ENCODE data around the gene SULT1C2. TPM values are rescaled to one million over a fixed set of nuclear protein-coding genes. Genes with fewer than 3 reads are reported as not detected.

The SULT1C2 gene
- total and polyA plus RNA-seq, 2 of the 13 experiments (the other 11 are each of a cell fraction or from before 2014, with no cell fraction given): 4.0 to 6.2 TPM

- Histone ChIP-seq H3K4me2 (ENCODE audit: low read depth, low read length) (no peak overlapping the region), H3K4me3 (replicated peaks in 1 of 3; ENCODE audit: insufficient read depth in 1 of 3, low read depth in 2 of 3, low read length in 3 of 3) (no peak overlapping the region), H3K4me1 (ENCODE audit: insufficient read depth, low read length) (no peaks in the 10 kb centered on the region), H3K9ac (ENCODE audit: insufficient read depth, low read depth, low read length) (no peak overlapping the region), H3K9me3 (ENCODE audit: low read length) (no peaks in the 10 kb centered on the region), H4K20me1 (ENCODE audit: insufficient read depth, low read length) (no peaks in the 10 kb centered on the region), H3K27me3 (ENCODE audit: control insufficient read depth in 1 of 2, insufficient read depth in 2 of 2, low read length in 2 of 2) (peaks cover 0 to 4% of the 10 kb centered on the region in 2 experiments; a peak in 1 of 5 replicates), H2AFZ (ENCODE audit: low read length) (no peak overlapping the region), H3K79me2 (ENCODE audit: insufficient read depth, low read length) (no peaks in the 10 kb centered on the region), H3K27ac (ENCODE audit: extremely low read length, insufficient read depth, low read length) (no peak overlapping the region), H3K36me3 (replicated peaks in 1 of 2; ENCODE audit: control insufficient read depth in 1 of 2, insufficient read depth in 2 of 2, low read length in 2 of 2) (no peaks in the 10 kb centered on the region)
- ATAC-seq (no peak), FAIRE-seq (no peak), DNase-seq (ENCODE audit: low spot score) (no peak)
- POLR2A ChIA-PET: interaction anchor here (0.8 kb wide), 1 partner anchor 9 kb away, joined by 3 read pairs; the partner anchor contains the start of gene SULT1C2
- no TSS peak for BruUV-seq (replicated peaks)
- TF ChIP-seq, protein P1, sequence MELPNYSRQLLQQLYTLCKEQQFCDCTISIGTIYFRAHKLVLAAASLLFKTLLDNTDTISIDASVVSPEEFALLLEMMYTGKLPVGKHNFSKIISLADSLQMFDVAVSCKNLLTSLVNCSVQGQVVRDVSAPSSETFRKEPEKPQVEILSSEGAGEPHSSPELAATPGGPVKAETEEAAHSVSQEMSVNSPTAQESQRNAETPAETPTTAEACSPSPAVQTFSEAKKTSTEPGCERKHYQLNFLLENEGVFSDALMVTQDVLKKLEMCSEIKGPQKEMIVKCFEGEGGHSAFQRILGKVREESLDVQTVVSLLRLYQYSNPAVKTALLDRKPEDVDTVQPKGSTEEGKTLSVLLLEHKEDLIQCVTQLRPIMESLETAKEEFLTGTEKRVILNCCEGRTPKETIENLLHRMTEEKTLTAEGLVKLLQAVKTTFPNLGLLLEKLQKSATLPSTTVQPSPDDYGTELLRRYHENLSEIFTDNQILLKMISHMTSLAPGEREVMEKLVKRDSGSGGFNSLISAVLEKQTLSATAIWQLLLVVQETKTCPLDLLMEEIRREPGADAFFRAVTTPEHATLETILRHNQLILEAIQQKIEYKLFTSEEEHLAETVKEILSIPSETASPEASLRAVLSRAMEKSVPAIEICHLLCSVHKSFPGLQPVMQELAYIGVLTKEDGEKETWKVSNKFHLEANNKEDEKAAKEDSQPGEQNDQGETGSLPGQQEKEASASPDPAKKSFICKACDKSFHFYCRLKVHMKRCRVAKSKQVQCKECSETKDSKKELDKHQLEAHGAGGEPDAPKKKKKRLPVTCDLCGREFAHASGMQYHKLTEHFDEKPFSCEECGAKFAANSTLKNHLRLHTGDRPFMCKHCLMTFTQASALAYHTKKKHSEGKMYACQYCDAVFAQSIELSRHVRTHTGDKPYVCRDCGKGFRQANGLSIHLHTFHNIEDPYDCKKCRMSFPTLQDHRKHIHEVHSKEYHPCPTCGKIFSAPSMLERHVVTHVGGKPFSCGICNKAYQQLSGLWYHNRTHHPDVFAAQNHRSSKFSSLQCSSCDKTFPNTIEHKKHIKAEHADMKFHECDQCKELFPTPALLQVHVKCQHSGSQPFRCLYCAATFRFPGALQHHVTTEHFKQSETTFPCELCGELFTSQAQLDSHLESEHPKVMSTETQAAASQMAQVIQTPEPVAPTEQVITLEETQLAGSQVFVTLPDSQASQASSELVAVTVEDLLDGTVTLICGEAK (IDR thresholded peaks at IDR 0.05): peak; percentile 38; the same call in 1 of the 2 replicates
- TF ChIP-seq, protein P1 (CRISPR knock-in tag; IDR thresholded peaks at IDR 0.05): peak; percentile 94
- TF ChIP-seq AKAP8 (CRISPR knock-in tag; IDR thresholded peaks at IDR 0.05) (no peak), U2AF2 (IDR thresholded peaks at IDR 0.05; ENCODE audit: low read depth, low read length) (no peak), MAFK (conservative IDR thresholded peaks at IDR 0.05 in 1 of 2, IDR thresholded peaks at IDR 0.05 in 1 of 2; ENCODE audit: low read length in 2 of 2) (peak in 1 of 2 experiments; percentile 27; a peak in 1 of 4 replicates), ZBTB8A (CRISPR knock-in tag; IDR thresholded peaks at IDR 0.05; ENCODE audit: borderline replicate concordance, low read depth) (no peak)
- CTCF ChIA-PET (ENCODE audit: low intra/inter-chr PET ratio, low total read pairs): no interaction called here
- intact Hi-C loops (cut with micrococcal nuclease; ENCODE audit: unreplicated experiment): no loop called here
- 43% methylated on average over 5 of the region's 5 CpGs for WGBS (ENCODE audit: low lambda C conversion rate)
- in situ Hi-C loops (cut with HindIII; ENCODE audit: extremely low pct_ligation_motif_present, low pct_unique_long_range_greater_than_20kb): no loop called here
Measured at GRCh38 chr2:108279468-108279867, 9.2 kb upstream of the SULT1C2 start.
